Amniotic stem cell (primary cell): ENCODE results near the gene KDELR1.

Source experiments
- DNase-seq: peaks from one replicate; lab custom pipeline; 2025; lab: John Stamatoyannopoulos, UW

KDELR1 gene

DNA sequence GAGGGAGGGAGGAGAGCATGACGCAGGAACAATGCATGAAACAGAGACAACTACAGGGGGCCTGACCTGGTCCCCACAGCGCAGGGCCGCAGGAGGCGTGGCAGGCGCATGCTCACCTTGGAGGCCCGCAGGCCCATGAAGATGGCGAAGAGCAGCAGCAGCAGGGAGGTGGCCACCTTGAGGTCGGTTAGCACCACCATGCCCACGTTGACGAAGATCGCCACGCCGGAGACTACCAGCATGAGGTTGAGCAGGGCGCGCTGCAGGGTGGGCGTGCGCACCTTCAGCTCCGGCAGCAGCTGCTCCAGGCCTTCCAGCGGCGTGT lies 49.0 kb downstream of the KDELR1 start:
- no peak for DNase-seq

DNA sequence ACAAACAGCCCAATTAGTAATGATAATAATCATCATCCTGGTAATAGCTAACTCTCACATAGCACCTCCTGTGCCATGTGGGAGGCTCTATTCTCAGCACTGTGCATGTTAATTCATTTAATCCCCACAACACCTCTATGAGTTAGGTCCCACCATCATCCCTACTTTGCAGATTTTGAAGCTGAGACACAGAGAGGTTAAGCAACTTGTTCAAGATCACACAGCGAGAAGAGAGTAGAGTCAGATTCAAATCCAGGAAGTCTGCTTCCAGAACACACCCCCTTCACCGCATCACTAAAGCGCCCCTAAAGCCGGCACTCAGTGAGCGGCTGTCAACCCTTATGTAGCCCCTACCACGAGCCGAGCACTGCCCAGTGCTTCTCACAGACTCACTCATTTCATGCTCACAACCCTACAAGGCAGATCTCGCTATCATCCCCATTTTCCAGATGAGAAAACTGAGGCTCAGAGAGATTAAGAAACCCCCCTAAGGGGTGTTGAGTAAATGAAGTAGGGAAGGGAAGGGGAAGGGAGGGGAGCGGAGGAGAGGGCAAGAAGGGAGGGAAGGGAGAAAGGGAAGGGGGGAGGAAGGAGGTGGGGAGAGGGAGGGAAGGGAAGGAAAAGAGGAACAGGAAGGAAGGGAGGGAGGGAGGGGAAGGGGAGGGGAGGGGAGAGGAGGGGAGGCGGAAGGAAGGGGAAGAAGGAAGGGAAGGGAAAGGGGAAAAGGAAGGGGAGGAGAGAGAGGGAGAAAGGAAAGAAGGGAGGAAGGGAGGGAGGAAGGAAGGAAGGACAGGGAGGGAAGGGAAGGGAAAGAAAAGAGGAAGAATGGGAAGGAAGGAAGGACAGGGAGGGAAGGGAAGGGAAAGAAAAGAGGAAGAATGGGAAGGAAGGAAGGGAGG lies 49.6 kb downstream of the KDELR1 start:
- no peak for DNase-seq

DNA sequence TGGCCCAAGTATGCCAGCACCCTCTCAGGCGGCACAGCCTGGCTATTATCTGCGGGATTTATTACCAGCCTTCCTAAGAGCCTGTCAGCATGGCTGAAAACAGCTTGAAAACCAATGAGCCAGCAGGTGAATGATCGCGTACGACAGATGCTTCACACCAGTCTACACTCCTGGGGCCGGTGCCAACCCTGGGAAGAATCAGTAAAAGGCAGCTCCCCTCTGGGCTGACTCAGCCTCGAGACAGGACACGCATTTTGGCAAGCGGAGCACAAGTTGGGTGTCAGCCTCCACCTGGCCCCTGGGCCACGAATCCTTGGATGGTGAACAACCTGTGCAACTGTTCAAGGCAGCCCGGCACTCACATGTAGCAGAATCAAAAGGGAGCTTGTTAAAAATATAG lies 50.4 kb downstream of the KDELR1 start:
- DNase-seq: no peak

GRCh38 chr19:48338802-48339503 lies 52.4 kb downstream of the KDELR1 start:
- no peak for DNase-seq

DNA sequence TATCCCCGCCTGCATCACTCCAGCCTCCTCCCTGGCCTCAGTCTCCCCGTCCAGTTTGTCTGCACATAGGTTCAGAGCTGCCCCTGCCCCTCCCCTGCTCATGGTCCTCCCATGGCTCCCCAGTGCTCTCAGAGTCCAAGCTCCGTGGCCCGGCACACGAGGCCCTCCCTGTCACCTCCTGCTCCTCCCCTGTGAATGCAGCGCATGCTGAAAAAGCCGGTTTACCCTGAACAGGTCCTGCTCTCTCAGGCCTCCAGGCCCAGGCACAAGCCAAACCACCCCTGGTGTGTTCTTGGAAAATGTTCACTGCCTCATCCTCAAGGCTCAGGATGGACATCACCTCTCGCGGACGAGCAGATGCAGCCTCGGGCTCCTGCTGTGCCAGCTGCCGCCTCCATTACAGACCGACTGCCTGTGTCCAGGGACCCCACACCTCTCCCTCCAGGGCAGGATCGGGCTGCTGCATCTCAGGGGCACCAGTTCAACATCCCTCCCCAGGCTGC lies 53.0 kb downstream of the KDELR1 start:
- no peak for DNase-seq

GRCh38 chr19:48333467-48334384 lies 57.6 kb downstream of the KDELR1 start:
- DNase-seq: peak; percentile 76

GRCh38 chr19:48332662-48333466 lies 58.5 kb downstream of the KDELR1 start:
- peak; percentile 83 for DNase-seq
